CD4-positive, alpha-beta T cell (primary cell): ENCODE data around the gene EFTUD2. TPM values are rescaled to one million over a fixed set of nuclear protein-coding genes. Genes with fewer than 3 reads are reported as not detected.

Experiments
- ATAC-seq: fragments of 200-7000 bp; cut with Tn5 transposase; one replicate; pipeline ENCODE4 v1.10.0; 2022; ENCODE audit warnings: mild to moderate bottlenecking; ENCODE audit not compliant: poor library complexity
- CTCF ChIA-PET: fragments of 350-600 bp; sonication (Branson Sonifier 250); formaldehyde crosslinking; loops from one replicate; lab custom pipeline; 2021; ENCODE audit warnings: antibody characterized with exemption, inconsistent platforms; lab: Charles Lee
- POLR2A ChIA-PET: fragments of 350-600 bp; sonication (Branson Sonifier 250); formaldehyde crosslinking; loops from one replicate; lab custom pipeline; 2021; ENCODE audit warnings: antibody characterized with exemption, inconsistent platforms; lab: Charles Lee
- DNase-seq, 14 experiments: peaks; one replicate each; pipeline ENCODE4 v3.0.0-alpha.2; 2013 to 2020; ENCODE audit warnings: mixed read lengths in 2 of 14
- H3K27ac ChIP-seq, 2 donors: one replicate each; pipeline versions ENCODE4 v1.5.1 to v1.7.0; 2013; ENCODE audit warnings: low read length in 2 of 2, low read depth in 1 of 2, mild to moderate bottlenecking in 1 of 2
- H3K27me3 ChIP-seq, 2 experiments: 1 replicate in 1 of 2; 2 replicates in 1 of 2; pipeline versions ENCODE4 v1.6.1 to v1.7.0; 2013; ENCODE audit warnings: low read length in 2 of 2, control low read depth in 1 of 2, mild to moderate bottlenecking in 1 of 2, moderate library complexity in 1 of 2; ENCODE audit not compliant: insufficient read depth in 2 of 2, control insufficient read depth in 1 of 2
- H3K36me3 ChIP-seq: one replicate; pipeline ENCODE4 v1.6.1; 2013; ENCODE audit warnings: low read length, control low read depth; ENCODE audit not compliant: insufficient read depth
- H3K4me1 ChIP-seq: one replicate; pipeline ENCODE4 v1.6.1; 2013; ENCODE audit warnings: low read length, control low read depth; ENCODE audit not compliant: insufficient read depth
- H3K4me3 ChIP-seq: one replicate; pipeline ENCODE4 v1.5.1; 2013; ENCODE audit warnings: mild to moderate bottlenecking, low read length, moderate library complexity
- H3K9me3 ChIP-seq, 2 experiments: 1 replicate in 1 of 2; 2 replicates in 1 of 2; pipeline versions ENCODE4 v1.6.1 to v1.7.0; 2013; ENCODE audit warnings: low read length in 2 of 2, mild to moderate bottlenecking in 2 of 2, control low read depth in 1 of 2, moderate library complexity in 1 of 2; ENCODE audit not compliant: control insufficient read depth in 1 of 2, insufficient read depth in 1 of 2
- H3K27ac Mint-ChIP-seq: one replicate; pipeline ENCODE4 v1.8.0; 2020; ENCODE audit warnings: mixed read lengths
- H3K27me3 Mint-ChIP-seq: one replicate; pipeline ENCODE4 v1.8.0; 2021; ENCODE audit warnings: mixed read lengths
- H3K36me3 Mint-ChIP-seq: one replicate; pipeline ENCODE4 v1.8.0; 2021; ENCODE audit warnings: low read depth, mixed read lengths
- H3K4me1 Mint-ChIP-seq: one replicate; pipeline ENCODE4 v1.8.0; 2021; ENCODE audit warnings: low read depth, mixed read lengths
- H3K4me3 Mint-ChIP-seq: one replicate; pipeline ENCODE4 v1.8.0; 2020; ENCODE audit warnings: mild to moderate bottlenecking, mixed read lengths
- H3K9me3 Mint-ChIP-seq: one replicate; pipeline ENCODE4 v1.8.0; 2020; ENCODE audit warnings: mixed read lengths
- intact Hi-C, 2 experiments: fragments of 100-400 bp; cut with DNase I in 1 of 2; cut with micrococcal nuclease in 1 of 2; formaldehyde crosslinking; loops; one replicate each; pipeline versions ENCODE4 v1.15.1 to v1.9.0; 2023 to 2025; cut with DNase I, micrococcal nuclease
- total RNA-seq, 174 experiments: library from RNA in 2 of 174; stranded (reverse) in 2 of 174; gene quantifications; one replicate each; pipeline ENCODE4 v1.2.3 and lab custom pipeline; 2021 to 2026
- TF ChIP-seq, protein P1 (sequence below): fragments of 200-600 bp; IDR thresholded peaks from one replicate; pipeline ENCODE4 v1.8.0; 2022; ENCODE audit warnings: antibody characterized with exemption, mild to moderate bottlenecking

The EFTUD2 gene
- total RNA-seq, 2 experiments from 2014 or later: 105 to 112 TPM

- intact Hi-C loops: no loop called here
- no peak for ATAC-seq
- ChIA-PET CTCF (no interaction called here), POLR2A (no interaction called here)
- no peak for DNase-seq
- no peaks in the 10 kb centered on the region for H3K36me3 ChIP-seq
- Mint-ChIP-seq H3K4me1 (no peaks in the 10 kb centered on the region), H3K4me3 (no peak overlapping the region), H3K27ac (no peak overlapping the region), H3K36me3 (no peaks in the 10 kb centered on the region), H3K27me3 (no peaks in the 10 kb centered on the region), H3K9me3 (no peaks in the 10 kb centered on the region)
- no peaks in the 10 kb centered on the region for H3K27me3 ChIP-seq
- TF ChIP-seq, protein P1, sequence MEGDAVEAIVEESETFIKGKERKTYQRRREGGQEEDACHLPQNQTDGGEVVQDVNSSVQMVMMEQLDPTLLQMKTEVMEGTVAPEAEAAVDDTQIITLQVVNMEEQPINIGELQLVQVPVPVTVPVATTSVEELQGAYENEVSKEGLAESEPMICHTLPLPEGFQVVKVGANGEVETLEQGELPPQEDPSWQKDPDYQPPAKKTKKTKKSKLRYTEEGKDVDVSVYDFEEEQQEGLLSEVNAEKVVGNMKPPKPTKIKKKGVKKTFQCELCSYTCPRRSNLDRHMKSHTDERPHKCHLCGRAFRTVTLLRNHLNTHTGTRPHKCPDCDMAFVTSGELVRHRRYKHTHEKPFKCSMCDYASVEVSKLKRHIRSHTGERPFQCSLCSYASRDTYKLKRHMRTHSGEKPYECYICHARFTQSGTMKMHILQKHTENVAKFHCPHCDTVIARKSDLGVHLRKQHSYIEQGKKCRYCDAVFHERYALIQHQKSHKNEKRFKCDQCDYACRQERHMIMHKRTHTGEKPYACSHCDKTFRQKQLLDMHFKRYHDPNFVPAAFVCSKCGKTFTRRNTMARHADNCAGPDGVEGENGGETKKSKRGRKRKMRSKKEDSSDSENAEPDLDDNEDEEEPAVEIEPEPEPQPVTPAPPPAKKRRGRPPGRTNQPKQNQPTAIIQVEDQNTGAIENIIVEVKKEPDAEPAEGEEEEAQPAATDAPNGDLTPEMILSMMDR: no peak
- H3K9me3 ChIP-seq: no peaks in the 10 kb centered on the region
- H3K27ac ChIP-seq: no peak overlapping the region
- H3K4me3 ChIP-seq: no peak overlapping the region
- no peaks in the 10 kb centered on the region for H3K4me1 ChIP-seq
These were observed 59.0 kb downstream of the EFTUD2 start for GRCh38 chr17:44840274-44840673.

- no peak for ATAC-seq
- CTCF ChIA-PET: no interaction called here
- Histone ChIP-seq H3K27me3 (peaks cover 5 to 10% of the 10 kb centered on the region in 2 experiments), H3K4me3 (no peak overlapping the region), H3K9me3 (no peaks in the 10 kb centered on the region), H3K27ac (no peak overlapping the region), H3K4me1 (no peaks in the 10 kb centered on the region), H3K36me3 (no peaks in the 10 kb centered on the region)
- intact Hi-C loops: no loop called here
- no peaks in the 10 kb centered on the region for H3K9me3 Mint-ChIP-seq
- no peak overlapping the region for H3K4me3 Mint-ChIP-seq
- no peaks in the 10 kb centered on the region for H3K36me3 Mint-ChIP-seq
- H3K27me3 Mint-ChIP-seq: peaks cover 16% of the 10 kb centered on the region
- no peak for DNase-seq
- H3K27ac Mint-ChIP-seq: no peak overlapping the region
- no peaks in the 10 kb centered on the region for H3K4me1 Mint-ChIP-seq
- POLR2A ChIA-PET: no interaction called here
- TF ChIP-seq, protein P1: no peak
These were observed 62.0 kb downstream of the EFTUD2 start for GRCh38 chr17:44837196-44837595.

DNA sequence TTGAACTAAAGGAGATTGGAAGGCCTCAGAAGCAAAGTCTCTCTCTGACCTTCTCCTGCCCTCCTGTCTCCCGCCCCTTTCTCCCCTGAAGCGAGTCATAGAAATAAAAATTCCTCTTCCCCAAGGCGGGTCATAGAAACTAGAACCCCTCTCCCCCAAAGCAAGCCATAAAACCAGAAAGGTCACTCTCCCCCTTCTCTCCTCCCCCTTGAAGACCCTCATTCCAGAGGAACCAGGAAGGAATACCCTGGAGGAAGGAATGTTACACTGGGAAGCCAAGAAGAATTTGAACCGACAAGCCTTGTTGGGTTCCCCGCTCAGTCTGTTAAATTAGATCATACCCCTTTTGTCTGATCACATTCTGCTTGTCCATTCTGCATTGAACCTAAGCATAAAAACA is 66.4 kb downstream of the EFTUD2 start:
- Histone ChIP-seq H3K36me3 (no peaks in the 10 kb centered on the region), H3K27ac (no peak overlapping the region), H3K27me3 (peaks cover 20 to 46% of the 10 kb centered on the region in 2 experiments), H3K4me3 (no peak overlapping the region), H3K4me1 (peaks cover 16% of the 10 kb centered on the region), H3K9me3 (peaks cover 0 to 4% of the 10 kb centered on the region in 2 experiments)
- Mint-ChIP-seq H3K9me3 (no peaks in the 10 kb centered on the region), H3K4me3 (no peak overlapping the region), H3K36me3 (no peaks in the 10 kb centered on the region), H3K27me3 (peaks cover 48% of the 10 kb centered on the region), H3K4me1 (peaks cover 15% of the 10 kb centered on the region), H3K27ac (no peak overlapping the region)
- CTCF ChIA-PET: interaction anchor here (1.8 kb wide), 1 partner anchor 54 kb away, joined by 4 read pairs; no protein-coding TSS in a partner anchor
- intact Hi-C loops: no loop called here
- DNase-seq (no peak), ATAC-seq (no peak)
- POLR2A ChIA-PET: no interaction called here
- TF ChIP-seq, protein P1: no peak
